GM18858 (cell line): ENCODE measurements around the gene RPS6KA2.
A peak's percentile ranks its signal among the peaks of the same experiment; 100 is the strongest.
"Not testable (repeated sequence)": the region's sequence is repeated elsewhere in the genome, so short reads cannot be mapped to it uniquely, and the experiment has no call there.

Experiments
- ATAC-seq: cut with Tn5 transposase; IDR thresholded peaks from one replicate; pipeline ENCODE4 v1.9.1; 2021; ENCODE audit not compliant: unreplicated experiment

The RPS6KA2 gene

DNA sequence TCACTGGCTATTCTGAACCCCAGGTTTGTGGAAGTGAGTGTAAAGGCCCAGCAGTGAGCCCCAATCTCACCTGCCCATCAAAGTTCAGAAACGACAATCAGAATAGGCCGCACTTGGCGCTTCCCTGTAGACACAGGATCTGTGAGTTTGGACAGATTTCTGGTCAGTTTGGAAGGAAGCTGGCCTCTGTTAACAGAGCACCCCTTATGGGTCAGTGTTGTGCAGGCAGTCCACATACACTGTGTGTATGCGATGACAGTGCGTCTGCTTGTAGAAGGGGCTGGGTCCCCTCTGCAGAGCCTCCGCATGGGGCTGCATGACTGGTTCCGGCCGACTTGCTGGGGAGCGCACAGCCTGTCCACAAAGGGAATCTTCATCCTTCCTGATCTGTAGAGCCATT is 240.9 kb downstream of the RPS6KA2 start:
- no peak for ATAC-seq

DNA sequence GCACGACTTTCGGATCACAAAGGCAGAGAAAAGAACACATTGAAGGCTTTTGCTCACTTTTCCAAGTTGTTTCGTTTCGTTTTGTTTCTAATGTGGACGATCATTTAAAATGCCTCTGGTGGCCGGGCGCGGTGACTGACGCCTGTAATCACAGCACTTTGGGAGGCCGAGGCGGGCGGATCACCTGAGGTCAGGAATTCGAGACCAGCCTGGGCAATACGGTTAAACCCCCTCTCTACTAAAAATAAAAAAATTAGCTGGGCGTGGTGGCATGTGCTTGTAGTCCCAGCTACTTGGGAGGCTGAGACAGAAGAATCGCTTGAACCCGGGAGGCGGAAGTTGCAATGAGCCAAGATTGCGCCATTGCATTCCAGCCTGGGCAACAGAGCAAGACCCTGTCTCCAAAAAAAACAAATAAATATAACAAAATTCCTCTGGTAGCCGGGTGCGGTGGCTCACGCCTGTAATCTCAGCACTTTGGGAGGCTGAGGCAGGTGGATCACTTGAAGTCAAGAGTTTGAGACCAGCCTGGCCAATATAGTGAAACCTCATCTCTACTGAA is 243.2 kb downstream of the RPS6KA2 start:
- ATAC-seq, result not testable (repeated sequence)

DNA sequence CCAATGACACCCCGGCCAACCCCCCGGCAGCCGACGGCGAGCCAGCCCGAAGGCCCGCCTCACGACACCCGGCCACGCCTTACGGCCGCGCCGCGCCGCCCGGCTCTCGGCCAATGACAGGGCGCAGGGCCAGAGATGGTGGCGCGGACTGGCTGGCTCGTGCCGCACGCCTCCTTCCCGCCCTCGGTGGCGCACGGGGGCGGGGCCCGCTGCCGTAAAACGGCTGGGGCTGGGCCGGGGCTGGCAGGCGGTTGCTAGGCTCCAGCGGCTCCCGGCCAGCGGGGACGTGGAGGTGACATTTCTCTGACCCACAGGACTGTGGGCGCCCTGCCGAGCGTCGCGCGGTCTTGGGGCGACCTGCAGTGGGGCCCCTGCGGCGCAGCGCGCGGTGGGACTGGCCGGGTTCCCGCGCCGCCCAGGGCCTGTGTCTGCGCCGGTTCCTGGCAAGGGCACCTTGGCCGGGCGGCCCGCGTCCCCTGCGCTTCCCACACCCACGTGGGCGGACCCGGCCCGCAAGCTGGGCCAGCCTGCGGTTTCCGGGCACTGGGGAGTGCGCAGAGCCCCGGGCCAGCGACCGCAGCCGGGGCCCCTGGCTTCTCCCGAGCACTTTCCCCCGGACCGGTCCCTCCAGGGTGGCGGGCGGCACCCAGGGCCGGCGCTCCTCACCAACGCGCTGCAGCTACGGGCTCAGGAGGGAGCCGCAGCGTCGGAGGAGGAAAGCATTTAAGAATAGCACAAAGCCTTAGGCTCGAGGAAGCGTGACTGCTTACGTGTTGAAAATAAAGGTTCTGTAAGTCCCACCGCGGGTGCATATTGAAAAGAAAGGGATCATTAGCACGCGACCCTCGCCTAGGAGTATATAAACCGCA is 243.9 kb downstream of the RPS6KA2 start, which contains the start of gene MPC1:
Gene MPC1, minus strand, starts transcription at position 8 of the 869 bp plus-strand sequence. CDS start 64 bp downstream, outside the sequence.
- ATAC-seq, result peak; percentile 81

DNA sequence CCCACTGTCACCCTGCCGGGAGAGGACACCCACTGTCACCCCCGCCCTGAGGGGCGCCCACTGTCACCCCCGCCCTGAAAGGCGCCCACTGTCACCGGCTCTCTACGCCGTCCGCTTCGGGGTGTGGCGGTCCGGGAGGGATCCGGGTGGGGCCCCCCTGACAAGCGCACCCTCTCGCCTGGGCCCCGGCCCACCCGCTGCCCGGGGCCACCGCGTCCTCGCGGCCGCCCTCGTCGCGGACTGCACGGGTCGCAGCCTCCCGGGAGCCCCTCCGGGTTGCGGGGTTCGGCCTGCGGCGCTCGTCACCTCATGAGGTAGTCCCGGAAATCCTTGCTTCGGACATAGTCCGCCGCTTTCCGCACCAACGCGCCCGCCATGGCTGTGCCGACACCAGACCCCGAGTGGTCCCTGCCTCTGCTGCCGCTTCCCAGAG is 244.5 kb downstream of the RPS6KA2 start:
- ATAC-seq, result no peak

DNA sequence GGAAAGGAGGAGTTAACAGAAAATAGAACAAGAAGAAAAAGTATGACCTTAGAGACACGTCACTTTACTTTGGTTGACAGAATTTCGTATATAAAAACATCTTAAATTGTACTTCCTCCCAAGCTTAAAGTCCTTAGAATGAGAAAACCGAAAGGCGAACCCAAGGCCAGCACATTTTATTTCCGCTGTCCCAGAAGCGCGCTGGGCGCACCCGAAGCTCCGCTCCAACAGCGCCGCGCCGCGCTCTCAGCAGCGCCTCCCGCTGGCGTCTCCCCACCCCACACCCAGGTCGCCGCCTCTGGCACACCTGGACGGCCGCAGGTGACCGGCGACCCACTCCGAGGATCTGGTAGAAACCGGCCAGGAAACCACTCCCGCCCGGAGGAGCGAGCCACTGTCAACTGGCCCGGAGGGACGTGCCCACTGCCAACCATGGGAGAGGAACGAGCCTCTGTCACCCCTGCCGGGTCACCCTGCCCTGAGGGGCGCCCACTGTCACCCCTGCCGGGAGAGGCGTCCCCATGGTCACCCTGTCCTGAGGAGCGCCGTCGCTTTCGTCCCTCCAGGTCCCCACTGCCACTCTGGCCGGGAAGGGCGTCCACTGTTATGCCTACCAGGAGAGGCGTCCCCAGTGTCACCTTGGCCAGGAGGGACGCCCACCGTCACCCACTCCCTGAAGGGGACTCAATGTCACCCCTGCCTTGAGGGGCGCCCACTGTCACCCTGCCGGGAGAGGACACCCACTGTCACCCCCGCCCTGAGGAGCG is 245.1 kb downstream of the RPS6KA2 start:
- peak; percentile 33 for ATAC-seq

DNA sequence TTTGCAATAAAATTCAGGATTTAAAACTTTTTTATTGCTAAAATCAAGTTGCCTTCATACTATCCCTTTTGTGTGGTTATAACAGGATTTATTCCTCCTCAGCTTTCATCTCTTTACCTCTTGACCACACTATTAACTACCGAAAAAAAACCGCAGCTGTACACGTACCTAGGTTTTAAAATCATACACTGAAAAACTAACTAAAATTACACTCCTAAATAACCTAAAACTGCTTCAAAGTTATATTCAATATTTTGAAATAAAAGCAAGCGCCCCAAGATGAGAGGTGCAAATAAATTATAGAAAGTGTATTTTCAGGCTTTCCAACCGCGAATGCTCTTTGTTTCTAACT is 245.7 kb downstream of the RPS6KA2 start:
- no peak for ATAC-seq

DNA sequence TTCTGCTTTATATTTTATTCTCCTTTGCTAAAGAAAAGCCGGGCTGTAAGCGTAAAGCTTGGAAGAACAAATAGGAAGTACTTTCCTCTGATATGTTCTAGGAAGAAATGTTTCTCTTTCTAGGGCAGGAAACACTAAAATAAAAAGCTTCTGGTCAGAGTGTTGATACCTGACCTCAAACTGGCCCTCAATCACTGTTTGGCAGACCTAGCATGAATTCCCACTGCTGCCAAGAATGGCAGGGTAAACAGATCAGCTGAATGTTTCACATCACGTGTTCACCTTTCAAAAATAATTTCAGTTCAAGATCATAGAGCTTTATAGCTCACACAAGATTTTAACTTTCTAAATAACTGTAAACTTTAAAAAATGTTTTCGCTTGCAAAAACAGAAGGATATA is 247.3 kb downstream of the RPS6KA2 start:
- ATAC-seq, result no peak

DNA sequence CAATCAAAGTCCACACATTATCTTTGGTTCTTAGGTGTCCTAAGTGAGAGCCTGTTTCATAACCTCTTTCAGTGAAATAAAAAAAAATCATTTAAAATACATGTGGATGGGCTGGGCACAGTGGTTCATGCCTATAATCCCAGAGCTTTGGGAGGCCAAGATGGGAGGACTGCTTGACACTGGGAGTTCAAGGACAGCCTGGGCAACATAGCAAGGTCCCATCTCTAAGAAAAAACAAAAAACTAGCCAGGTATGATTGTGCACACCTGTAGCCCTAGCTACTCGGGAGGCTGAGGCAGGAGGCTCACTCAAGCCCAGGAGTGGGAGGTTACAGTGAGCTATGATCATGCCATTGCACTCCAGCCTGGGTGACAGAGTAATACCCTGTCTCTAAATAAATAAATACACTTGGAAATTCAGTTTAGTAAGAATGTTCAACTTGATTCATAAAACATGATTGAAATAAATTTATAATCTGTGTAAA is 247.9 kb downstream of the RPS6KA2 start:
- ATAC-seq, result no peak

DNA sequence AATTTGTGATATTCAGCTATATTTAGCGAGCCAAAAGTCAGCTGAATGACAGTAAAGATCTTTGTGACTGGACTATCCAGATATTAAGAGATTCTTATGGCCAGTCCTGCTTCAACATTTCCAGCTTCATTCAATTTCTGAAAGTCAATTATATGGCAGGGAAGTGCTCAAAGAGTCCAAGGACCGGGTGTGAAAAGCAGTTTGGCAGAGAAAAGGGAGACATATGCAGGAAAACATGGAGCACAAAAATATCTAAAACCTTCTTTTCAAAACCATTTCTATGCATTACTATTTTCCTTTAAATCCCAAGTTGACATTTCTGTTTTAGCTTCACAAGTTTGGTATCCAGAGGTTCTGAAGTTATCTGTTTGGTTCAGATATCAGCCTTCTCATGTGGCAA is 249.3 kb downstream of the RPS6KA2 start:
- no peak for ATAC-seq

DNA sequence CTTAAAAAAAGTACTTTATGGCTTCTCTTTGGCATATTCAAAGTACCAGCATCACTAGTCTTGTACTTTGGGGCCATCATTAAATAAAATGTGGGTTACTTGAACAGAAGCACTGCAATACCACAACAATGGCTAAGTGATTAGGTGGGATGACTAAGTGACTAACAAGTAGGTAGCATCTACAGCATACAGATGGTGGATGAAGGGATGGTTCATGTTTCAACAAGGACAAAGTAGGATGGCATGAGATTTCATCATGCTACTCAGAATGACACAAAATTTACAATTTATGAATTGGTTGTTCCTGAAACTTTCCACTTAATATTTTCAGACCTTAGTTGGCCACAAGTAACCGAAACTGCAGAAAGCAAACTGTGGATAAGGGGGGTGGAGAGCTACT is 252.0 kb downstream of the RPS6KA2 start:
- no peak for ATAC-seq

DNA sequence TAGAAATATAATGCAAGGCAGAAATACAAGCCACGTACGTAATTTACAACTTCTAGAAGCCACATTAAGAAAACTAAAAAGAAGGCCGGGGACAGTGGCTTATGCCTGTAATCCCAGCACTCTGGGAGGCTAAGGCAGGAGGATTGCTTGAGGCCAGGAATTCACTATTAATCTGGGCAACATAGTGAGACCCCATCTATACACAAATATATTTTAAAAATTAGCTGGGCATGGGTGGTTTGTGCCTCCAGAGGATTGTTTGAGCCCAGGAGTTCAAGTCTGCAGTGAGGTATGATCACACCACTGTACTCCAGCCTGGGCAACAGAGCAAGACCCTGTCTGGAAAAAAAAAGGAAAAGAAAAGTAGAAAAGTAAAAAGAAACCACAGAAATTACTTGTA is 256.6 kb downstream of the RPS6KA2 start:
- no peak for ATAC-seq

DNA sequence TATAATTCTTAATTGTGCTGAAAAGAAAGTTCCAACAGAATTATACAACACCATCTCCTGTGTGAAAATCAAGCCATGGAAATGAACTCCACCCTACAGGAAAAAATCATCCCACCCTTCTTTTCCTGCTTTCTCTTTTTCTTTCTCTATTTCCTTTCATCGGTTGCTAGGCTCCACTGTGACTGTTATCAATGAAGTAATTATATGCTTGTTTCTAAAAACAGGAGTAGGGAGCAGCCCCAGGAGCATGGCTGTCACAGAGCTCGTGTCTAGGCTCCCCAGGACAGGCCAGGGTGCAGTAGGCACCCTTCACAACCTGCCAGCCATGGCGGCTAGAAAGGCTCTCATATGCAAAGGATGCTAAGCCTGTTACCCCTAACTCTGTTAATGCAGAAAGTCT is 257.3 kb downstream of the RPS6KA2 start:
- ATAC-seq, result no peak

DNA sequence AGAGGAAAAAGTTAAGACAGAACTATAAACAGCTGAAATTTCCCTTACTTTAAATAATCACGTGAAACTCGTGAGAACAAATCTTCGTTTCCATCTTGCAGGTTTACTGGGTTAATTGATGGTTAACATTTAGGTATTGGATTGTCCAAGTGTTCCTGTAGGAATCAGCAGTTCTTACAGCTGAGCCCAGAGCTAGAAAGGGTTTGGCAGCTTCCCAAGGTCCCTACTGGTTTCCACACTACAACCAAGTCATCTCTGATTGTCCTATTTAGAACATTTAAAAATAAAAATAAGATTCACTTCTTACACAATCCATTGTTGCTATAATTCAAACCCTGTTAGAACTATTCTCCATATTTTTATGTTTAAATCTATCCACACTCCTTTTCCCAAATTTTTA is 260.1 kb downstream of the RPS6KA2 start:
- ATAC-seq, result no peak

DNA sequence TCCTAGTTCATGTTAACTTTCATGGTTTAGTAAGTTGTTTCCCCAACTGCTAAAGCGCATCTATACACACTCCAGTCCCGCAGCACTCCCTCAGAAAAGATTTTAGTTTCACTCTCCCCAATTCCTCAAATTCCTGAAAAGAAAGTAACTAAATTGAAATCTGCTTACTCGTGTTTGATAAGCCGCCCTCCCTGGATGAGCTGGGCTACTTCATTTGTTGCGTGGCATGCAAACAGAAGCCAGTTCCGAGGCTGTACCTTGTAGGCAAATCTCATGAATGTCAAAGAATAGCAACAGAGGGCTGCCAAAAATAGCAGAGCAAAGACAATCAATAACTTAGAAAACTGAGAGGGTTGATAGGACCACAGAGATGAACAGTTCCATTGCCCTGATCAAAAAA is 261.2 kb downstream of the RPS6KA2 start:
- no peak for ATAC-seq

DNA sequence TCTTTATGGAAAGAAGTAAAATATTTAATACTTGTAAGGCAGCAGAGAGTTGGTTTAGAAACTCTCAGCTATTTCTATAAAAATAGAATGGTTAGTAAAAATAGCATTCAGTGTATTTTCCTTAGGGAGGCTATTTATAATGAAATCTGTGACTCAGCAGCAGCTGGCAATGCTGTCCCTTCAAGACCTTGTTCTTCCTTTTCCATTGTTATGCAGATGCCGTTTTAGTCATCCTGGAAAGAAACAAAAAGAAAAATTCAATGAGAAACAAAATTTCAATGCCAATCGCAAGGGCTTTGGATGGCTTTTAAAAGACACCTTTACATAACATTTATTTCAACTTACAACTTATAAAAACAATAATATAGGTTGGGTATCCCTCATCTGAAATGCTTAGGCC is 261.8 kb downstream of the RPS6KA2 start:
- ATAC-seq, result no peak

DNA sequence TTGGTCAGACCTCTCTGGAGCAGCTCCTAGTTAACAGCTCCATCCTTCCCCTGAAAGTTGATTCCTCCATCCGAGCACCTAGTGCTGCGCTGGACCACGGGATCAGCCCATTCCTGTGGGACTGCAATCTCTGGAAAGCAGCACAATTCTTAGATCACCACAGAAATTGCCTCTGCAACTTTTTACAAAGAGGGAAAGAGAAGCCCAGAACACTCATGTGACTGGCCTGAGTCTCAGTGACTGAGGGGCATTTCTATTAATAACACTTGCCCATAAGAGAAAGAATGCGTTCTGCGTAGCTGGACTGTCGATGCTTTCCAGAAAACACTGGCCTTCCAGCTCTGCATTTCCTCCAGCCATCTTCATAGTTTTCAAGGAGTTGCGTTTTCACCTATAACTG is 262.6 kb downstream of the RPS6KA2 start:
- no peak for ATAC-seq

DNA sequence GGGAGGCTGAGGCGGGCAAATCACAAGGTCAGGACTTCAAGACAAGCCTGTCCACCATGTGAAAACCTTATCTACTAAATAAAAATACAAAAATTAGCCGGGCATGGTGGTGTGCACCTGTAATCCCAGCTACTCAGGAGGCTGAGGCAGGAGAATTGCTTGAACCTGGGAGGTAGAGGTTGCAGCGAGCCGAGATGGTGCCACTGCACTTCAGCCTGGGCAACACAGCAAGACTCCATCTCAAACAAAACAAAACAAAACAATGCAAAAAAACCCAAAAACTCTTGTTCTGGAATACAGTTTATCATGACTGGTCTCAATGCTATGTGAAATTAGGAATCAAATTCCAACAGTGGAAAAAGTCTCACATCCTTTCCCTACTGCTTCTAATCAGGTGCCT is 264.6 kb downstream of the RPS6KA2 start:
- ATAC-seq, result not testable (repeated sequence)

DNA sequence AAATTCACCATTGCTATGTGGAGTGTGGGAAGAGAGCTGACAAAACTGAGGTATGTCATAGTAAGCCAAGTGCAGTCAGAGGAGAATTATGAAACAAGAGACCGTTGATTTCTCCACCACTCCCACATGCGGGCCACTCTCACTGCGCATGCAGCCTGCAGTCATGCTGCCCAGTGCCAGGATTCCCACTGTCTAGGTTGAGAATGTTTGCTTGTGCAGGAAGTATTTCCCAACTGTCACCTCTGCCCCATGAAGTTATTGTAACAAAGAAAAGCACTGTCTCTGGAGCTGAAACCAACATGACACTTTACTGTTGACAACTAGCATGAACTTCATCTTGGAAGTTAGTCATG is 266.0 kb downstream of the RPS6KA2 start:
- ATAC-seq, result no peak

DNA sequence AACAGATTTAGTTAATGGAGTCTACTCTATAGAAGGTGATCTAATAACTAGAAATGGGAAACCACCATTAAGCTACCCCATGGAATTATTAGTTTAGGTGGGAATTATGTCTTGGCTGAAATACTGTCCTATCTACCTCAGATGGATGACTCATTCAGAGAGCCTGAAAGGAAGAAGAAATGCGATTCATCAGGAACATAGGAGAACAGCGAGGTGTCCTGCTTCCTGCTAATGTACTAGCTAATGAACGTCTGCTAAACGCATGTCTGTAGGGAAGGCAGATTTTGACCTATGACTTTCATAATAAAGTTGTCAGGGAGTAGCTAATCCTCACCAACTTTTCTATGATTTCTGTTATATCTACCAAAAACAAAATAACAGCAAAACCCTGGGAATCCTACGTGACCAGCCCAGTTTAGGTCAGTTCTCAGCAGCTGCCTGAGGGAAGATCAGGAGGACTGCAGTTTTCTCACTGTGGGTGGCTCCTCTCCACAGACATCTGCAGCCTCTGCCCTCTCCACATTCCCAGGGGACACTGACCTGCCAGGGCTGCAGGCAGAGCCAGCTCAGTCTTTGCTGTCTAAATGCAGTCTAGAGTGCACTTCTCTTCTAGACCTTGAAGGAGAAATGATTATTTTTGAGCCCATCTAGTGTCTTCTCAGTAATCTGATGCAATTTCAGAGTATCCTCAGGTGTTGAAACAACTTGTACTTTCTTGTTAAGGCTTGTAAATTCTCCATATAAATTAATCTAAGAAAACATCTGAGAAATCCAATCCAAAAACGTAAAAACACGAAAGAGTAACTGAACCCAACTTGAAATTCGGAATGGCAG is 266.6 kb downstream of the RPS6KA2 start:
- no peak for ATAC-seq
